Stimulated activated CD8-positive, alpha-beta memory T cell treated with anti-CD3 and anti-CD28 coated beads, Interleukin-2, amount 100 ng/mL, for 1 hour (primary cell): ENCODE data around the gene DAZAP1.
"Not testable (repeated sequence)": the region's sequence is repeated elsewhere in the genome, so short reads cannot be mapped to it uniquely, and the experiment has no call there.

ENCODE experiments used
- DNase-seq, 2 donors: peaks; one replicate each; pipeline ENCODE4 v3.0.0-alpha.2; 2020; ENCODE audit warnings: low read depth in 2 of 2

DAZAP1 gene

DNA sequence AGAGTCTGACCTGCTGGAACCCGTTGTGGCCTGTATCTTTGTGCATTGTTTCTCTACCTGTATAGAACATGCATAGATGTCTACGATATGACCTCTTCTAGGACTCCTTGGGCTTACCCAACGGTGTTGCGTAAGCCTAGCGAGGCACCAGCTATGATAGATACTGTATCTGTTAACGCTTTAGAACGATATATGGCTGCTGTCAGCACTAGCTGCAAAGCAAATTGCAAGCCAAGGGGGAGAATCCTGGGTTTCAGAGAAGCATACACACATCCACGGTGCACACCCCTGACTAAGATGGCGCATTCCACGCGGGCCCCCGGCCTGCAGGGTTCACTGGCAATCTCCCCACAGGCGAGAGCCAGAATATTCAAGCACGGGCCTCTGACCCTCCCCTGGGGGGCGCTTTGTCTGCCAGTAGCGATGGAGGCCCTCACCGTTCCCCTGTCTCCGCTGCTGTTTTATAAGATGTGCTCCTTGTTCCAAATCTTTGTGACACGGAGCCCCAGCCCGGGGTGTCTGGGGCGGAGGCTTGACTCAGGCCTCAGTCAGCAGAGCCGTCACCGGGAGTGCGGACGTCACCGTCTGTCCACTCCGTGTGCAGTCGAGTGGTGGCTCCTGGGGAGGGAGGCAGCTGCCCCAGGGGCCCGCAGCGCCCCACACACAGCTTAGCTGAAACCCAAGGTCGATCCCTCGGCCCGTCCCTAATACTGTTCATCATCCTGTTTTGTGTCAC is 17.9 kb downstream of the DAZAP1 start:
- DNase-seq, result no peak

DNA sequence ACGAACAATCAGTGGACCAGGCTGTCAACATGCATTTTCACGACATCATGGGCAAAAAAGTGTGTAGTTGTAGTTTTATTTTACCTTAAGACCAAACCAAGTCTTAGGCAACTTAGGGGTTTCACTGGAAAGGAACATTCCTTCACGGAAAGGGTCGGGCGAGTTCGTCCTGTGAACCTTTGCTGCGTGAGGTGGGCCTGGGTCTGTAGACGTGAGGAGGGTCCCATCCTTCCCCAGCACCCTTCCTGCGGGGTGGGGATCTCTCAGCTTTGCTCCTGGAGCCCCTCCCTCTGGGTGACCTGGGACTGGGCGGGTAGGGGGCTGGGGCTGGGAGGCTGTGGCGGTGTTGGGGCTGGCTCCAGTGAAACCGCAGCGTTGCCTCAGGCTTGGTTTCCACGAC is 18.5 kb downstream of the DAZAP1 start:
- DNase-seq, result no peak

DNA sequence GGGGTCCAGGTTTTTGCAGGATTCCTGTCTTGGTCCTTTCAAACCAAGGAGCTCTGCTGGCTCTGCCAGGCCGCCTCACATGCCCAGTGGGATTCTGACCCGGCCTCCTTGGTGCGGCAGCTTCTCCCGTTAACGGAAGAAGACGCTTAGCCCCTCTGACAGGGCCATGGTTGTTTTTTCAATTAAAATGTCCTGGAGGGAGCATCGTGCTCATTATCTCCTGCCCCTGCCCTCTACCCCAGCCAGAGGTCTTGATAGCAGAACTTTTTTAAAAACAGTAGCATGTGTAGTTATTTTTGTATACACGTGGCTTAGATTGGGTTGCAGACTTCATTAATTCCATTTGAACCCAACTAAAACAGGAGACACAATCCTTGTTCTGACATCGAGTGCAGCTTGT is 19.4 kb downstream of the DAZAP1 start:
- no peak for DNase-seq

DNA sequence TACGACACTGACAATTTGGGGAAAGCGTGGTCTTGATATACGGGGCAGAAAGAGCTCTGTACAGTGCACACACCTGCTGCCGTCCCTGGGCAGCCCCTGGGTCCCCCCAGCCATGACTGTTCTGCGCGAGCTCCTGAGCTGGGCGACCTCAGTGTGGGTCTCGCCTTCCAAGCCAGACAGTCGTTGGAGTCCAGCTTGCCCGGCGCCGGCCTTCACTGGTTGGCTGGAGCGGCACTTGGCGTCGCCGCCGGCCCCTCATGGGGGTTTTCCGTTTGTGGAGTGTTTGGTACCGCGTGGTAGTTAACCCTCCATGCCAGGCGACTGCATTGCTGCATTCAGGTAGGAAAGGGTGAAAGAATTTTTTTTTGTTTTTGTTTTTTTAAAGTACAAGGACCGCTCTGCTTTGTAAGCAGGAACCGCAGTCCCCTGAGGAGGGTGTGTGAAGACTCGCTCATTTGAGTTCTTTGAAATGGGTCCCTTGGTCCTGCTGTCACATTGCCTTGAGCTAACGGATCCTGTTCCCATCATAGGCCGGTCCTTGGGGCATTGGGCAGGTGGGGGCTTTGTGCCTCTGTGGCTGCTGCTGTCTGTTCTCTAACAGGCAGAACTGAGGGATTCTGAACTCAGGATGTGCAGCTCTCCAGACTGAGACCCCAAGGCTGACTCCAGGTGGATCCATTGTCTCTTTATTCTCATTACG is 20.0 kb downstream of the DAZAP1 start:
- DNase-seq, result no peak

DNA sequence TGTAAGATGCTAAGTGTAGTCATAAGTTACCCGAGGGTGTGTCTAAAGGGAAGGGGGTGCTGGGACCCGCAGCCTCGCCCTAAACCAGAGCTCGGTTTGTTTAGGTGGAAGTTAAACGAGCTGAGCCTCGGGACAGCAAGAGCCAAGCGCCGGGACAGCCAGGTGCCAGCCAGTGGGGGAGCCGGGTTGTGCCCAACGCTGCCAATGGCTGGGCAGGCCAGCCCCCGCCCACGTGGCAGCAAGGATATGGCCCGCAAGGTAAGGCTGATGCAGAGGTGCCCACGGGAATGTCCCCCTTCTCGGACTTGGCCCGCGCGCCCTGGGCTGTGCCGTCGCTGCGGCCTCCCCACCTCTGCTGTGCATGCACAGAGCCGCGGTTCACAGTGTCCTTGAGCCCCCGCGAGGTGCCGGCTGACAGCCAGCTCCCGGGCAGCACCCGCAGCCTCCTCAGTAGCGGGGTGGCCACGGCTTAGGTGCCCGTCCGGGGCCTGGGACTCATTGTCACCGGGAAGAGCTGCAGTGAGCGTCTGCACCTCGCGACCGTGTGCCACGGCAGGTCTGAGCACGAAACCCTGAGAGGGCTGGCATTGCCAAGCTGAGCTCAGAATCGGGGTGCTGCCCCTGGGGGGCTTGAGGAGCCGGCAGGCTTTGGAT is 21.5 kb downstream of the DAZAP1 start:
- DNase-seq, result no peak

DNA sequence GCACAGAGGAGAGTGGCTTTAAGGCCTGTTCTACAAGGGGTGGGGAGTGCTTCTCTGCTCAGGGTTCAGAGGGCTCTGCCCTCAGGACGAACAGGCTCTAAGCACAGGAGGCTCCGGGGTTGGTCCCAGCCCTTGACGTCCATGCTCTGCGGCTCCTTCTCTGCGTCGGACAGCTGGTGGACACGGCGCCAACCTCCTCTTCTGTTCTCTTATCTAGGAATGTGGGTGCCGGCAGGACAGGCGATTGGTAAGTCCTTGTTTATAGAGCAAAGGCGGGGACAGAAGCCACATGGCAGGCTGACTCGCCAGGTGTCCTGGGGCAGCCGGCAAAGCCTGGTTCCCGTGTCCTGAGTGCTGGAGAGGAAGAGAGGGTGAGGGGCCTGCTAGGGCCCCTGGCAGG is 22.4 kb downstream of the DAZAP1 start:
- DNase-seq, result no peak

- no peak for DNase-seq
Measured at GRCh38 chr19:1430246-1430645, 22.9 kb downstream of the DAZAP1 start.

DNA sequence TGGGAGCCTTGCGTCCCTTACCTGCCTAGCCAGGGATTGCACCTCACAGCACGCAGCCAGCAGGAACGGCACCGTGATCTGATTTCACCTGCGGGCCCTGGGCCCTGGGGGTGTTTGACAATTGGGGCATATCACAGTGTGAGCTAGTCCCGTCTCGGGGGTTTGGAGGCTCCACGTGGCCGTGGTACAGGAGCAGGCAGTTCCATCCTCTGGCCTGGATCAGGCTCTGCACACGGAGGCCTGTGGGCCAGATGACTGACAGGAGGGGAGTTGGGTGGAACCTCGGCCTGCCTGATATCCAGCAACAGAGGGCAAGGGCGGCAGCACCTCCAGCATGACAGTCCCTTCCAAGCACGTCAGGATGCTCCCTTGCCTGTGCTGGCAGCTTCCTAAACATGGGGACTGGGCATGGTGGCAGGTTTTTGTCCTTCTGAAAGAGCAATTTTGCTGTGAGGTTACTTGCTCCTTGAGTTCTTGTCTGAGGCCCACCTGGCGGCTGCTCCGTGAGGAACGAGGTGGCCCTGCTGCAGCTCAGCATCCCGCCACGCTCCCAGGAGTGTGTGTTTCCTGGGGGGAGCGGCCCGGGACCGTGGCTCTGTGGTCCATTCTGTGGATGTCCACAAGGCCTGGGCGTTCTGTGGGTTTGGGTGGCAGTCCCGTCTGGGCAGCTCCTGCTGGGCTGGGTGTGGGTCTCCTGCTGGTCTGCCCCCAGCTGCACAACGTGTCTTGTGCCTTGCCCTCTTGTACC is 24.5 kb downstream of the DAZAP1 start:
- no peak for DNase-seq

GRCh38 chr19:1432507-1432887 is 25.1 kb downstream of the DAZAP1 start:
- no peak for DNase-seq

DNA sequence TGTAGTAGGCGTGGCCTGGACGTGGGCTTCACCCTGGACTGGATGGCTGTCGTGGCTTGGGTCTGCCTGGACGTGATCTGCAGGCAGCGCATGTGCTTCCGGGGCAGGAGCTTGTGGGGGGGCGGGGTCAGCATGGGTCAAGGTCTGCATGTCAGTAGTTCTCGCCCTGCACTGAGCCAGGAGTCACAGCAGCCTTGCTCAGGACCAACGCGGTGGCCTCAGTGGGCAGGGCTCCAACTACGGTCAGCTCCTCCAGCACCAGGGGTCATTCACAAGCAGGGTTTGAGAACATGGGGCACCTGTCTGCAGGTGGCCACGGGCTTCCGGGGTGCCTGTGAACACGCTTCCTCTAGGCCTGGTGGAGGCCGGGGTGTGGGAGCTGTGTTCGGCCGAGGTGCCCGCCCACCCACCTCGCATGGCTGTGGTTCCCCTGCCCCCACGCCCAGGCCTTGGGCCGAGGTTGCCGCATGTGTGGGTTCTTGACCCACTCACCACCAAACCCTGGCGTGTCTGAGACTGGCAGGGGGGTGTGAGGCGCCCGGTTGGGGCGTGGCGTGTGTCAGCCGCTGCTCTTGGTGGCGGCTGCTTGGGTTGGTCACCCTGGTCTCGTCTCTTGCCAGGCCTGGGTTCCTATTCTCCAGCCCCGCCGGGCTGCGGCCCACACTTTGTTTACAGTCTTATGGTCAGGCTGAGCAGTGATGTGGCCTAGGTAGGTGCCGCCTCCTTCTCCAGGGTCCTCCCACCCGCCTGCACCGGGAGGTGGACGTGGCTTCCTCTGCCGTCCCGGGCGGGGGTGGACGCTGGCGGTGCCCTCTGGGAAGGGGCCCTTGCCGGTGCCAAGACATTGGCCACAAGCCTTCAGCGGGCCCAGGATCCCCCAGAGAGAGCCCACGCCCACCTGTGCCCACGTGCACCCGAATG is 26.0 kb downstream of the DAZAP1 start:
- no peak for DNase-seq

DNA sequence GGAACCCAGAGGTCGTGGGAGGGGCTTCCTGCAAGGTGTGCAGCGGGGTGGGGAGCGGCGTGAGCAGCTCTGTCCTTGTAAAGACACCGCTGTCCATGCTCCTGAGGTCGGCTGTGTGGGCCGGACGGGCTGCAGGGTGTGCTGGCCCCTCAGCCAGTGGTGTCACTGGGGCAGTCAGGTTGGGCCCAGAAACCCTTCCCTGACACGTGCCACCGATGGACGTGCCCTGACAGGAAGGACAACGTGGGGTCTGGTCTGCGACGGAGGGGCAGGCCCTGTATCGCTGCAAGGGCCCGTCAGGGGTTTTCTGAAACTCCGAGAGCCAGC is 26.6 kb downstream of the DAZAP1 start:
- no peak for DNase-seq

- no peak for DNase-seq
Measured at GRCh38 chr19:1434577-1435060, 27.2 kb downstream of the DAZAP1 start.

- no peak for DNase-seq
Measured at GRCh38 chr19:1435378-1435989, 28.1 kb downstream of the DAZAP1 start.

GRCh38 chr19:1437609-1438008 is 30.2 kb downstream of the DAZAP1 start:
- no peak for DNase-seq

GRCh38 chr19:1438035-1438932 is 30.9 kb downstream of the DAZAP1 start, which contains the start of gene RPS15:
TSS of gene RPS15 (plus strand) at chr19:1438396. CDS start at chr19:1438426, 30 bp downstream.
- DNase-seq, result peak; percentile 91 to 92

DNA sequence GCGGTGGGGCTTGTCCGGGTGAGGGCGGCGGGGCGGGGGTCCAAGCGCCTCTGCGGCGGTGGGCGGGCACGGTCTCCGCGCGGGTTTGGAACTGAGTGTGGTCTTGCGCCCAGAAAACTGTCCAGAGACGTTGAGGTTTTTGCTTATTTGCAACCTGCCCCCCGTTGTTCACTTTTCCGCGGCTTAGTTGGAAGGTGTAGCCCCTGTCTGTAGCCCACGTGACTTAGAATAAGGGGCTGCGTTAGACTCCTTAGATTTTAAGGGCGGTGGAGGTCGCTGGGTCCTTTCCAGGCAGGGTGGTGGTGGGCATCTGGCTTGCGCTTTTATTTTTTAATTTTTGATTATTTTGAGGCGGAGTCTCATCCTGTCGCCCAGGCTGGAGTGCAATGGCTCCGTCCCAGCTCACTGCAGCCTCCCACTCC is 31.6 kb downstream of the DAZAP1 start:
- no peak for DNase-seq

DNA sequence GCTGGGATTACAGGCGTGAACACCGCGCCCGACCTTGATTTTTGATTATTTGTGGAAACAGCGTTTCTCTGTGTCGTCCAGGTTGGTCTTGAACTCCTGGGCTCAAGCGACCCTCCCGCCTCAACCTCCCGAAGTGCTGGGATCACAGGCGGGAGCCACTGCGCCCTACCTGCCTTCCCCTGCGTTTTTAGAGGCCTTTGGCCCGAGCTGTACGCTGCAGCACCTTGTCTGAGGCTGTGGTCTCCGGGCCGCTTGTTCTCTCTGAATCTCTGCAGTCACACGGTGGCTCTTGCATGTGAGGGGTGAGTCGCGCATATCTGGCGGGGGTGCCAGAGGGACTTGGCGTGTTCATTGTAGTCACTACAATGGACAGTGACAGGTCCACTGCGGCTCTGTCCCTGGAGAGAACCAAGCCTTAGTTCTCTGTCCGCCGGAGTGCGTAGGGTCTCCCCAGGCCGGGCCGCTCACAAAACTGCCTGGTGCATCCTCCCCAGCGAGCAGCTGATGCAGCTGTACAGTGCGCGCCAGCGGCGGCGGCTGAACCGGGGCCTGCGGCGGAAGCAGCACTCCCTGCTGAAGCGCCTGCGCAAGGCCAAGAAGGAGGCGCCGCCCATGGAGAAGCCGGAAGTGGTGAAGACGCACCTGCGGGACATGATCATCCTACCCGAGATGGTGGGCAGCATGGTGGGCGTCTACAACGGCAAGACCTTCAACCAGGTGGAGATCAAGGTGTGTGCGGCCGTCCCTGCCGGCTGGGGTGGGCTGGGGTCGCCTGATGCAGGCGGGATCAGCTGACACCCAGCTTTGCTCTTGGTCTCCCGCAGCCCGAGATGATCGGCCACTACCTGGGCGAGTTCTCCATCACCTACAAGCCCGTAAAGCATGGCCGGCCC is 32.4 kb downstream of the DAZAP1 start:
- not testable (repeated sequence) for DNase-seq

DNA sequence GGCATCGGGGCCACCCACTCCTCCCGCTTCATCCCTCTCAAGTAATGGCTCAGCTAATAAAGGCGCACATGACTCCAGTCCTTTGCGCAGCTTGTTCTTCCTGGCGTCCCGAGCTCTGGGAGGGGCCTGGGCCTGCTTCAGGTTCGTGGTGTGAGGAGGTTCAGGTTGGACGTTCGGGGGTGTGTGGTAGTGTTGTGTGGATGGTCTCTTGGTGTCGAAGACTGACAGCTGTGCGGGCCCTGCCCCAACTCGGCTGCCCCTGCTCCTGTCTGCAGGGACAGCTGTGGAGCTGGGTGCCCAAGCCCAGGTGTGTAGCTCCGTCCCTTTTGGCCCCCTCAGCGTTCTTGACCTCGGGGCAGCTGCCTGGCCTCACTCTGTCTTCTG is 33.0 kb downstream of the DAZAP1 start:
- DNase-seq, result no peak

GRCh38 chr19:1441022-1441426 is 33.6 kb downstream of the DAZAP1 start:
- DNase-seq, result no peak
